PFSK-1 (cell line): ENCODE measurements around the gene LIPM.

Experiments
- FOXP2 ChIP-seq: optimal IDR thresholded peaks from 2 replicates; pipeline ENCODE3; 2011; ENCODE audit warnings: borderline replicate concordance, control low read depth, inconsistent platforms; ENCODE audit not compliant: insufficient read depth; ENCODE audit errors: extremely low read length, extremely low read depth
- POLR2AphosphoS5 ChIP-seq: IDR thresholded peaks from 2 replicates; pipeline ENCODE4 v1.6.1; 2012; ENCODE audit warnings: low read depth, mild to moderate bottlenecking, control low read depth, low read length, moderate library complexity
- REST ChIP-seq, 2 experiments: IDR thresholded peaks; 2 replicates each; pipeline versions ENCODE4 v1.6.1 to v1.8.0; 2011 to 2012; ENCODE audit warnings: low read depth in 2 of 2, low read length in 2 of 2, control low read depth in 1 of 2, inconsistent platforms in 1 of 2, mild to moderate bottlenecking in 1 of 2, moderate library complexity in 1 of 2; ENCODE audit not compliant: insufficient read depth in 1 of 2
- SIN3A ChIP-seq: IDR thresholded peaks from 2 replicates; pipeline ENCODE4 v1.6.1; 2012; ENCODE audit warnings: mild to moderate bottlenecking, low read length, moderate library complexity, borderline replicate concordance; ENCODE audit not compliant: insufficient read depth
- TAF1 ChIP-seq: IDR thresholded peaks from 2 replicates; pipeline ENCODE4 v1.6.1; 2012; ENCODE audit warnings: low read length, control low read depth, borderline replicate concordance; ENCODE audit not compliant: insufficient read depth

Gene LIPM

DNA sequence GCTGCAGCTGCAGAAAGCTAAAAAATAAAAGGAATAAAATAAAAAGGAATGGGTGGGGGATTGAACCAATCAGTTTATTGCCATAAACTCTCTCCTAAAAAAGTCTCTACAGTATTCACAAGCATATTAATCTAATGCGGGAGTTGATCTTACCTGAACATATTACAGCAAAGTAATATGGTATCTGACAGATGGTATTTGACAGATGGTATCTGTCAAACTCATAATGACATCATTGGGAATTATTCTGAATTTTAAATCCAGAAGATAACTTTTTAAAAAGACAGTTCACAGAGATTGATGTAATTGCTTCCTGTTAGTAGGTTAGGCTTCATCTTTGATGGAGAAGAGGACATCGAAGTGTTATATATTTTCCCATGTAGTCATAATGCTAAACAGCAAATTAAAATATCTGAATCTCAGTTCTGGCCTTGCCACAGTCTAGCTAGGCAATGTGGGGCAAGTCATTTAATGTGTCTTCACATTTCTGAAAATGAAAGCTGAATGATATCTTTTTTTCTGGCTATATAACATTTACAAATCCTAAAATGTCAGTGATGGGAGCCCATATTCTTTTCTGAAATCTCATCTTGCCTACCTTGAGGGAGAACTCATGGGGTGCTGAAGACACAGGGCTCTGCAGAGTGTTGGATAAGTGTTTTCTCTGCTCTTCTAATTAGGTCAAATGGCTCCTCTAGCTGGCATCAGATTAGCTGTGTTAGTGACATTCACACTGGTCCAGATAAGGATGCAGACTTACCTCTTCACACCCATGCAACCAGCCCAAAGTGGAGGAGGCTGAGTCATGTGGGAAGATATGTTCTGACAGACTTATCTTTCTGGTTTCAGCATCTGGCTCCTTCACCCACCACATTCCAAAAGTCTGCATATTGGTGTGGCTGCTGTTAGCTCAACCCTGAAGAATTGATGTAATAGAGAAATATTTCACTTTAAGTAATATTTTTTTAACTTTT, 2.1 kb upstream of the LIPM start:
- TF ChIP-seq POLR2AphosphoS5 (no peak), REST (IDR thresholded peaks at IDR 0.05; ENCODE audit: insufficient read depth in 1 of 2, low read depth in 2 of 2, low read length in 2 of 2) (no peak), FOXP2 (no peak), TAF1 (no peak), SIN3A (no peak)

DNA sequence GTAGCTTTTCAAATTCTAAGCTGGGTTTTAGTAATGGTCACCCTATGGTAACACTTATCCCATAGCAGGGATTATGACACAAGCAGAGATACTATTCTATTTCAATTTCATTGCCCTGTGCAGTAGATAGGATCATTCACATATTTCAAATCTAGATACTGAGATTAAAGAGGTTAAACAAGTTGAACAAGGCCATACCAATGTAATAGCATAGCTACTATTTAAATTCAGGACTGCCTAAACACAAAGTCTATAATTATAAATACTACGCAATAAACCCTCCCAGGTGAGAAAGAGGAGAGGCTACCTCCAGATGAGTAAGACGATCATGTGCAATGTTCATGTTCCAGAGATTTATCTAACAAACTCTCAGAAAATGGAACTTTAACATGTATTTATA, 1.1 kb downstream of the LIPM start:
- no peak for TF ChIP-seq POLR2AphosphoS5

GRCh38 chr10:88804083-88804812, 1.7 kb downstream of the LIPM start:
- TF ChIP-seq TAF1 (no peak), POLR2AphosphoS5 (no peak), REST (IDR thresholded peaks at IDR 0.05; ENCODE audit: insufficient read depth in 1 of 2, low read depth in 2 of 2, low read length in 2 of 2) (no peak), SIN3A (no peak), FOXP2 (no peak)

DNA sequence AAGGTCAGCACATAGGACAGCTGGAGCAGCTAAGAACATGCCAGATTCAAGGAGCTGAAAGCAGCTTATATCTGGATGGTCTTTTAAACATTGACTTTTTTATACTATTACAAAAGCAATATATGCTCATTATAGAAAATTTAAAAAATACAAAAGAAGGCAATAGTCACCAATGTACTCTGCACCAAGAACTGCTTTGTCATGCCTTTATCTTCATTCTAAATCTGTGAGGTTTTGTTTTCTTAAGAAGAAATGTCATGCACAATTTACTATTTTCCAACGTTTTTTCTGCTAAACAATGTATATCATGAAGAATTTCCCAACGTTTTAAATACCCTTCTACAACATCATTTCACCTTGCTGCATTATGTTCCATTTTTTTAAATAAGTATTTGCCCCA, 2.8 kb downstream of the LIPM start:
- TF ChIP-seq SIN3A (no peak), REST (IDR thresholded peaks at IDR 0.05; ENCODE audit: insufficient read depth in 1 of 2, low read depth in 2 of 2, low read length in 2 of 2) (no peak), POLR2AphosphoS5 (no peak), FOXP2 (no peak), TAF1 (no peak)

- TF ChIP-seq REST (IDR thresholded peaks at IDR 0.05; ENCODE audit: insufficient read depth in 1 of 2, low read depth in 2 of 2, low read length in 2 of 2) (no peak), FOXP2 (no peak), SIN3A (no peak), POLR2AphosphoS5 (no peak), TAF1 (no peak)
Measured at GRCh38 chr10:88805924-88806323, 3.4 kb downstream of the LIPM start.
